ENCODE measurements around the gene RASSF10.

Gene RASSF10

GRCh38 chr11:12995188-12995587 is 13.9 kb upstream of the RASSF10 start:
- H3K4me3 ChIP-seq (ENCODE audit: low read depth, low read length) = no peak overlapping the region
- no peak for TF ChIP-seq CTCF (IDR thresholded peaks at IDR 0.05; ENCODE audit: low read depth, low read length)
- no peak for TF ChIP-seq POLR2A (IDR thresholded peaks at IDR 0.05; ENCODE audit: extremely low read depth, insufficient read length)
- no peak for TF ChIP-seq MAX (IDR thresholded peaks at IDR 0.05; ENCODE audit: low read depth, low read length)
- no peak for TF ChIP-seq MYC (IDR thresholded peaks at IDR 0.05; ENCODE audit: low read depth, low read length)
- DNase-seq (ENCODE audit: low read depth) = no peak

GRCh38 chr11:12995823-12996222 is 13.3 kb upstream of the RASSF10 start:
- DNase-seq (ENCODE audit: low read depth) = no peak
- TF ChIP-seq MYC (IDR thresholded peaks at IDR 0.05; ENCODE audit: low read depth, low read length) (no peak), POLR2A (IDR thresholded peaks at IDR 0.05; ENCODE audit: extremely low read depth, insufficient read length) (no peak), CTCF (IDR thresholded peaks at IDR 0.05; ENCODE audit: low read depth, low read length) (no peak), MAX (IDR thresholded peaks at IDR 0.05; ENCODE audit: low read depth, low read length) (no peak)
- H3K4me3 ChIP-seq (ENCODE audit: low read depth, low read length) = no peak overlapping the region

GRCh38 chr11:12997168-12997567 is 11.9 kb upstream of the RASSF10 start:
- DNase-seq (ENCODE audit: low read depth) = no peak
- TF ChIP-seq MYC (IDR thresholded peaks at IDR 0.05; ENCODE audit: low read depth, low read length) (no peak), MAX (IDR thresholded peaks at IDR 0.05; ENCODE audit: low read depth, low read length) (no peak), POLR2A (IDR thresholded peaks at IDR 0.05; ENCODE audit: extremely low read depth, insufficient read length) (no peak), CTCF (IDR thresholded peaks at IDR 0.05; ENCODE audit: low read depth, low read length) (no peak)
- H3K4me3 ChIP-seq (ENCODE audit: low read depth, low read length) = no peak overlapping the region

GRCh38 chr11:12998336-12998735 is 10.8 kb upstream of the RASSF10 start:
- DNase-seq (ENCODE audit: low read depth) = no peak
- no peak overlapping the region for H3K4me3 ChIP-seq (ENCODE audit: low read depth, low read length)
- no peak for TF ChIP-seq POLR2A (IDR thresholded peaks at IDR 0.05; ENCODE audit: extremely low read depth, insufficient read length)
- no peak for TF ChIP-seq CTCF (IDR thresholded peaks at IDR 0.05; ENCODE audit: low read depth, low read length)
- no peak for TF ChIP-seq MYC (IDR thresholded peaks at IDR 0.05; ENCODE audit: low read depth, low read length)
- no peak for TF ChIP-seq MAX (IDR thresholded peaks at IDR 0.05; ENCODE audit: low read depth, low read length)

GRCh38 chr11:12999597-12999996 is 9.5 kb upstream of the RASSF10 start:
- no peak overlapping the region for H3K4me3 ChIP-seq (ENCODE audit: low read depth, low read length)
- no peak for DNase-seq (ENCODE audit: low read depth)
- TF ChIP-seq CTCF (IDR thresholded peaks at IDR 0.05; ENCODE audit: low read depth, low read length) (no peak), MAX (IDR thresholded peaks at IDR 0.05; ENCODE audit: low read depth, low read length) (no peak), POLR2A (IDR thresholded peaks at IDR 0.05; ENCODE audit: extremely low read depth, insufficient read length) (no peak), MYC (IDR thresholded peaks at IDR 0.05; ENCODE audit: low read depth, low read length) (no peak)

- DNase-seq (ENCODE audit: low read depth) = no peak
- no peak overlapping the region for H3K4me3 ChIP-seq (ENCODE audit: low read depth, low read length)
- TF ChIP-seq MYC (IDR thresholded peaks at IDR 0.05; ENCODE audit: low read depth, low read length) = no peak
- TF ChIP-seq CTCF (IDR thresholded peaks at IDR 0.05; ENCODE audit: low read depth, low read length) = no peak
- TF ChIP-seq MAX (IDR thresholded peaks at IDR 0.05; ENCODE audit: low read depth, low read length) = no peak
- TF ChIP-seq POLR2A (IDR thresholded peaks at IDR 0.05; ENCODE audit: extremely low read depth, insufficient read length) = no peak
Observed at GRCh38 chr11:13000116-13000515, 9.0 kb upstream of the RASSF10 start.
